ENCODE results near the gene ZDHHC14. TPM values are rescaled to one million over a fixed set of nuclear protein-coding genes. Genes with fewer than 3 reads are reported as not detected.

ZDHHC14 gene
- total and polyA plus RNA-seq, 2 experiments from 2014 or later, result 3.0 to 7.4 TPM

DNA sequence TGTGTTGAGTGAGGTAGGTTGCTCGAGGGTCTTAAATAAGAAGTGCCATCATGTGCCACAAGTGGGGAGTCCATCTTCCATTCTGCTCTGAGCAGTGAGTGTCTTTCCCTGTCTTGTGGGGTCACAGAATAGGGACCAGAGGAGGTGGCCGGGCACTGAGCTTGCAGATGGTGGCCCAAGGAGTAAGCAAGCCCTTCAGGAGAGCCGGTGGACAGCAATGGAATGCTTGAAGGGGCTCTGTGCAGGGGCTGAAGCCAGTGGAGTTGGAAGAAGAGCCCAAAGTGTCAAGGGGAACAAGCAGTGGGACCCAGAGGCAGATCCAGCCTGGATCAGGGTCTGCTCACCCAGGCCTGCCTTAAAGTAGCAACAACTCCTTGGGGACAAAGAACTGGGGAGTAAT, 228.6 kb downstream of the ZDHHC14 start:
- Mint-ChIP-seq H3K27me3 (ENCODE audit: insufficient read depth, low read depth, poor library complexity) (peaks cover 11% of the 10 kb centered on the region), H3K4me1 (peaks cover 39% of the 10 kb centered on the region), H3K36me3 (ENCODE audit: low read depth) (no peaks in the 10 kb centered on the region; the same call in 2 of the 3 replicates), H3K4me3 (no peak overlapping the region; the same call in 2 of the 3 replicates), H3K9me3 (no peaks in the 10 kb centered on the region), H3K27ac (no peak overlapping the region)
- DNase-seq (ENCODE audit: low spot score) (no peak), ATAC-seq (no peak)
- Histone ChIP-seq H3K4me1 (ENCODE audit: insufficient read depth) (peaks cover 25% of the 10 kb centered on the region), H3F3A (replicated peaks; ENCODE audit: low read depth) (no peaks in the 10 kb centered on the region), H4K20me1 (replicated peaks; ENCODE audit: insufficient read depth) (no peaks in the 10 kb centered on the region), H3K4me3 (no peak overlapping the region), H3K4me2 (no peak overlapping the region), H3K27me3 (ENCODE audit: insufficient read depth) (no peaks in the 10 kb centered on the region), H3K9me2 (ENCODE audit: insufficient read depth) (no peaks in the 10 kb centered on the region), H3K27ac (ENCODE audit: low read depth) (no peak overlapping the region), H3K79me2 (replicated peaks; ENCODE audit: insufficient read depth) (no peaks in the 10 kb centered on the region), H3K36me3 (ENCODE audit: insufficient read depth) (no peaks in the 10 kb centered on the region), H2AFZ (no peak overlapping the region)
- TF ChIP-seq CREB1 (CRISPR knock-in tag; IDR thresholded peaks at IDR 0.05; ENCODE audit: low read depth) (no peak), ZNF114 (CRISPR knock-in tag; IDR thresholded peaks at IDR 0.05) (no peak), ZNF331 (CRISPR knock-in tag; IDR thresholded peaks at IDR 0.05; ENCODE audit: low read depth) (no peak), EZH2 (IDR thresholded peaks at IDR 0.05; ENCODE audit: low read depth, unreplicated experiment) (no peak), POLR2AphosphoS5 (IDR thresholded peaks at IDR 0.05; ENCODE audit: low read depth) (no peak), EZH2phosphoT487 (IDR thresholded peaks at IDR 0.05; ENCODE audit: unreplicated experiment) (no peak), STAT1 (IDR thresholded peaks at IDR 0.05; ENCODE audit: unreplicated experiment) (no peak), NANOG (IDR thresholded peaks at IDR 0.05; ENCODE audit: borderline replicate concordance) (no peak), JUNB (IDR thresholded peaks at IDR 0.05; ENCODE audit: unreplicated experiment) (no peak)
- TF ChIP-seq, protein P1, sequence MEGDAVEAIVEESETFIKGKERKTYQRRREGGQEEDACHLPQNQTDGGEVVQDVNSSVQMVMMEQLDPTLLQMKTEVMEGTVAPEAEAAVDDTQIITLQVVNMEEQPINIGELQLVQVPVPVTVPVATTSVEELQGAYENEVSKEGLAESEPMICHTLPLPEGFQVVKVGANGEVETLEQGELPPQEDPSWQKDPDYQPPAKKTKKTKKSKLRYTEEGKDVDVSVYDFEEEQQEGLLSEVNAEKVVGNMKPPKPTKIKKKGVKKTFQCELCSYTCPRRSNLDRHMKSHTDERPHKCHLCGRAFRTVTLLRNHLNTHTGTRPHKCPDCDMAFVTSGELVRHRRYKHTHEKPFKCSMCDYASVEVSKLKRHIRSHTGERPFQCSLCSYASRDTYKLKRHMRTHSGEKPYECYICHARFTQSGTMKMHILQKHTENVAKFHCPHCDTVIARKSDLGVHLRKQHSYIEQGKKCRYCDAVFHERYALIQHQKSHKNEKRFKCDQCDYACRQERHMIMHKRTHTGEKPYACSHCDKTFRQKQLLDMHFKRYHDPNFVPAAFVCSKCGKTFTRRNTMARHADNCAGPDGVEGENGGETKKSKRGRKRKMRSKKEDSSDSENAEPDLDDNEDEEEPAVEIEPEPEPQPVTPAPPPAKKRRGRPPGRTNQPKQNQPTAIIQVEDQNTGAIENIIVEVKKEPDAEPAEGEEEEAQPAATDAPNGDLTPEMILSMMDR (conservative IDR thresholded peaks at IDR 0.05; ENCODE audit: low read depth in 2 of 2), result no peak
- TF ChIP-seq, protein P2, sequence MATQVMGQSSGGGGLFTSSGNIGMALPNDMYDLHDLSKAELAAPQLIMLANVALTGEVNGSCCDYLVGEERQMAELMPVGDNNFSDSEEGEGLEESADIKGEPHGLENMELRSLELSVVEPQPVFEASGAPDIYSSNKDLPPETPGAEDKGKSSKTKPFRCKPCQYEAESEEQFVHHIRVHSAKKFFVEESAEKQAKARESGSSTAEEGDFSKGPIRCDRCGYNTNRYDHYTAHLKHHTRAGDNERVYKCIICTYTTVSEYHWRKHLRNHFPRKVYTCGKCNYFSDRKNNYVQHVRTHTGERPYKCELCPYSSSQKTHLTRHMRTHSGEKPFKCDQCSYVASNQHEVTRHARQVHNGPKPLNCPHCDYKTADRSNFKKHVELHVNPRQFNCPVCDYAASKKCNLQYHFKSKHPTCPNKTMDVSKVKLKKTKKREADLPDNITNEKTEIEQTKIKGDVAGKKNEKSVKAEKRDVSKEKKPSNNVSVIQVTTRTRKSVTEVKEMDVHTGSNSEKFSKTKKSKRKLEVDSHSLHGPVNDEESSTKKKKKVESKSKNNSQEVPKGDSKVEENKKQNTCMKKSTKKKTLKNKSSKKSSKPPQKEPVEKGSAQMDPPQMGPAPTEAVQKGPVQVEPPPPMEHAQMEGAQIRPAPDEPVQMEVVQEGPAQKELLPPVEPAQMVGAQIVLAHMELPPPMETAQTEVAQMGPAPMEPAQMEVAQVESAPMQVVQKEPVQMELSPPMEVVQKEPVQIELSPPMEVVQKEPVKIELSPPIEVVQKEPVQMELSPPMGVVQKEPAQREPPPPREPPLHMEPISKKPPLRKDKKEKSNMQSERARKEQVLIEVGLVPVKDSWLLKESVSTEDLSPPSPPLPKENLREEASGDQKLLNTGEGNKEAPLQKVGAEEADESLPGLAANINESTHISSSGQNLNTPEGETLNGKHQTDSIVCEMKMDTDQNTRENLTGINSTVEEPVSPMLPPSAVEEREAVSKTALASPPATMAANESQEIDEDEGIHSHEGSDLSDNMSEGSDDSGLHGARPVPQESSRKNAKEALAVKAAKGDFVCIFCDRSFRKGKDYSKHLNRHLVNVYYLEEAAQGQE (IDR thresholded peaks at IDR 0.05; ENCODE audit: unreplicated experiment), result no peak
- TF ChIP-seq, protein P3, sequence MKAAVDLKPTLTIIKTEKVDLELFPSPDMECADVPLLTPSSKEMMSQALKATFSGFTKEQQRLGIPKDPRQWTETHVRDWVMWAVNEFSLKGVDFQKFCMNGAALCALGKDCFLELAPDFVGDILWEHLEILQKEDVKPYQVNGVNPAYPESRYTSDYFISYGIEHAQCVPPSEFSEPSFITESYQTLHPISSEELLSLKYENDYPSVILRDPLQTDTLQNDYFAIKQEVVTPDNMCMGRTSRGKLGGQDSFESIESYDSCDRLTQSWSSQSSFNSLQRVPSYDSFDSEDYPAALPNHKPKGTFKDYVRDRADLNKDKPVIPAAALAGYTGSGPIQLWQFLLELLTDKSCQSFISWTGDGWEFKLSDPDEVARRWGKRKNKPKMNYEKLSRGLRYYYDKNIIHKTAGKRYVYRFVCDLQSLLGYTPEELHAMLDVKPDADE (IDR thresholded peaks at IDR 0.05), result no peak
- TF ChIP-seq, protein P4, sequence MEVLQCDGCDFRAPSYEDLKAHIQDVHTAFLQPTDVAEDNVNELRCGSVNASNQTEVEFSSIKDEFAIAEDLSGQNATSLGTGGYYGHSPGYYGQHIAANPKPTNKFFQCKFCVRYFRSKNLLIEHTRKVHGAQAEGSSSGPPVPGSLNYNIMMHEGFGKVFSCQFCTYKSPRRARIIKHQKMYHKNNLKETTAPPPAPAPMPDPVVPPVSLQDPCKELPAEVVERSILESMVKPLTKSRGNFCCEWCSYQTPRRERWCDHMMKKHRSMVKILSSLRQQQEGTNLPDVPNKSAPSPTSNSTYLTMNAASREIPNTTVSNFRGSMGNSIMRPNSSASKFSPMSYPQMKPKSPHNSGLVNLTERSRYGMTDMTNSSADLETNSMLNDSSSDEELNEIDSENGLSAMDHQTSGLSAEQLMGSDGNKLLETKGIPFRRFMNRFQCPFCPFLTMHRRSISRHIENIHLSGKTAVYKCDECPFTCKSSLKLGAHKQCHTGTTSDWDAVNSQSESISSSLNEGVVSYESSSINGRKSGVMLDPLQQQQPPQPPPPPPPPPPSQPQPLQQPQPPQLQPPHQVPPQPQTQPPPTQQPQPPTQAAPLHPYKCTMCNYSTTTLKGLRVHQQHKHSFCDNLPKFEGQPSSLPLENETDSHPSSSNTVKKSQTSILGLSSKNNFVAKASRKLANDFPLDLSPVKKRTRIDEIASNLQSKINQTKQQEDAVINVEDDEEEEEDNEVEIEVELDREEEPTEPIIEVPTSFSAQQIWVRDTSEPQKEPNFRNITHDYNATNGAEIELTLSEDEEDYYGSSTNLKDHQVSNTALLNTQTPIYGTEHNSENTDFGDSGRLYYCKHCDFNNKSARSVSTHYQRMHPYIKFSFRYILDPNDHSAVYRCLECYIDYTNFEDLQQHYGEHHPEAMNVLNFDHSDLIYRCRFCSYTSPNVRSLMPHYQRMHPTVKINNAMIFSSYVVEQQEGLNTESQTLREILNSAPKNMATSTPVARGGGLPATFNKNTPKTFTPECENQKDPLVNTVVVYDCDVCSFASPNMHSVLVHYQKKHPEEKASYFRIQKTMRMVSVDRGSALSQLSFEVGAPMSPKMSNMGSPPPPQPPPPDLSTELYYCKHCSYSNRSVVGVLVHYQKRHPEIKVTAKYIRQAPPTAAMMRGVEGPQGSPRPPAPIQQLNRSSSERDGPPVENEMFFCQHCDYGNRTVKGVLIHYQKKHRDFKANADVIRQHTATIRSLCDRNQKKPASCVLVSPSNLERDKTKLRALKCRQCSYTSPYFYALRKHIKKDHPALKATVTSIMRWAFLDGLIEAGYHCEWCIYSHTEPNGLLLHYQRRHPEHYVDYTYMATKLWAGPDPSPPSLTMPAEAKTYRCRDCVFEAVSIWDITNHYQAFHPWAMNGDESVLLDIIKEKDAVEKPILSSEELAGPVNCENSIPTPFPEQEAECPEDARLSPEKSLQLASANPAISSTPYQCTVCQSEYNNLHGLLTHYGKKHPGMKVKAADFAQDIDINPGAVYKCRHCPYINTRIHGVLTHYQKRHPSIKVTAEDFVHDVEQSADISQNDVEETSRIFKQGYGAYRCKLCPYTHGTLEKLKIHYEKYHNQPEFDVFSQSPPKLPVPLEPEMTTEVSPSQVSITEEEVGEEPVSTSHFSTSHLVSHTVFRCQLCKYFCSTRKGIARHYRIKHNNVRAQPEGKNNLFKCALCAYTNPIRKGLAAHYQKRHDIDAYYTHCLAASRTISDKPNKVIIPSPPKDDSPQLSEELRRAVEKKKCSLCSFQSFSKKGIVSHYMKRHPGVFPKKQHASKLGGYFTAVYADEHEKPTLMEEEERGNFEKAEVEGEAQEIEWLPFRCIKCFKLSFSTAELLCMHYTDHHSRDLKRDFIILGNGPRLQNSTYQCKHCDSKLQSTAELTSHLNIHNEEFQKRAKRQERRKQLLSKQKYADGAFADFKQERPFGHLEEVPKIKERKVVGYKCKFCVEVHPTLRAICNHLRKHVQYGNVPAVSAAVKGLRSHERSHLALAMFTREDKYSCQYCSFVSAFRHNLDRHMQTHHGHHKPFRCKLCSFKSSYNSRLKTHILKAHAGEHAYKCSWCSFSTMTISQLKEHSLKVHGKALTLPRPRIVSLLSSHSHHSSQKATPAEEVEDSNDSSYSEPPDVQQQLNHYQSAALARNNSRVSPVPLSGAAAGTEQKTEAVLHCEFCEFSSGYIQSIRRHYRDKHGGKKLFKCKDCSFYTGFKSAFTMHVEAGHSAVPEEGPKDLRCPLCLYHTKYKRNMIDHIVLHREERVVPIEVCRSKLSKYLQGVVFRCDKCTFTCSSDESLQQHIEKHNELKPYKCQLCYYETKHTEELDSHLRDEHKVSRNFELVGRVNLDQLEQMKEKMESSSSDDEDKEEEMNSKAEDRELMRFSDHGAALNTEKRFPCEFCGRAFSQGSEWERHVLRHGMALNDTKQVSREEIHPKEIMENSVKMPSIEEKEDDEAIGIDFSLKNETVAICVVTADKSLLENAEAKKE (CRISPR knock-in tag; IDR thresholded peaks at IDR 0.05), result no peak
